Activated B cell treated with CpG ODN at 0.5 μM for 24 hours (primary cell): Measurements from ENCODE around the gene SERF1B. TPM values are rescaled to one million over a fixed set of nuclear protein-coding genes. Genes with fewer than 3 reads are reported as not detected.
"Not testable (repeated sequence)": the region's sequence is repeated elsewhere in the genome, so short reads cannot be mapped to it uniquely, and the experiment has no call there.

Source experiments
- ATAC-seq: fragments of 200-7000 bp; cut with Tn5 transposase; one replicate; pipeline ENCODE4 v1.10.0; 2021; ENCODE audit warnings: low read depth, mild to moderate bottlenecking, moderate library complexity
- CTCF ChIA-PET: fragments of 350-600 bp; sonication (Branson Sonifier 250); formaldehyde crosslinking; loops from one replicate; lab custom pipeline; 2021; ENCODE audit warnings: antibody characterized with exemption; lab: Charles Lee
- POLR2A ChIA-PET: fragments of 350-600 bp; sonication (Branson Sonifier 250); formaldehyde crosslinking; loops from one replicate; lab custom pipeline; 2021; ENCODE audit warnings: antibody characterized with exemption; lab: Charles Lee
- DNase-seq: peaks from one replicate; pipeline ENCODE4 v3.0.0; 2022
- H3K27ac Mint-ChIP-seq: one replicate; pipeline ENCODE4 v1.8.0; 2020; ENCODE audit warnings: mixed read lengths
- H3K27me3 Mint-ChIP-seq: one replicate; pipeline ENCODE4 v1.8.0; 2021; ENCODE audit warnings: mixed read lengths
- H3K36me3 Mint-ChIP-seq: one replicate; pipeline ENCODE4 v1.8.0; 2021; ENCODE audit warnings: low read depth, mixed read lengths
- H3K4me1 Mint-ChIP-seq: one replicate; pipeline ENCODE4 v1.8.0; 2021; ENCODE audit warnings: mixed read lengths
- H3K4me3 Mint-ChIP-seq: one replicate; pipeline ENCODE4 v1.8.0; 2020; ENCODE audit warnings: mild to moderate bottlenecking, mixed read lengths
- H3K9me3 Mint-ChIP-seq: one replicate; pipeline ENCODE4 v1.8.0; 2020; ENCODE audit warnings: mixed read lengths
- intact Hi-C: fragments of 100-400 bp; cut with micrococcal nuclease; formaldehyde crosslinking; loops from one replicate; pipeline ENCODE4 v1.15.1; 2024
- total RNA-seq: library from RNA; stranded (reverse); gene quantifications from 2 replicates; pipeline ENCODE4 v1.2.3, GENCODE V29; 2022

Gene SERF1B
- total RNA-seq, 1 donor from 2014 or later: 26.4 TPM

- CTCF ChIA-PET, POLR2A ChIA-PET, ATAC-seq, intact Hi-C loops, DNase-seq, H3K4me3 Mint-ChIP-seq, H3K9me3 Mint-ChIP-seq, H3K27me3 Mint-ChIP-seq, H3K4me1 Mint-ChIP-seq, H3K36me3 Mint-ChIP-seq, H3K27ac Mint-ChIP-seq: not testable (repeated sequence)
Measured at GRCh38 chr5:70091776-70092175, 66.7 kb downstream of the SERF1B start.

Other genes with a start within 250 kb of the SERF1B start
- gene SMN2, start 24.4 kb downstream of the SERF1B start, total RNA-seq: 52.7 and 61.4 TPM in 2 replicates